Measurements from ENCODE around the gene KIF13A.
"Not testable (repeated sequence)": the region's sequence is repeated elsewhere in the genome, so short reads cannot be mapped to it uniquely, and the experiment has no call there.

DNA sequence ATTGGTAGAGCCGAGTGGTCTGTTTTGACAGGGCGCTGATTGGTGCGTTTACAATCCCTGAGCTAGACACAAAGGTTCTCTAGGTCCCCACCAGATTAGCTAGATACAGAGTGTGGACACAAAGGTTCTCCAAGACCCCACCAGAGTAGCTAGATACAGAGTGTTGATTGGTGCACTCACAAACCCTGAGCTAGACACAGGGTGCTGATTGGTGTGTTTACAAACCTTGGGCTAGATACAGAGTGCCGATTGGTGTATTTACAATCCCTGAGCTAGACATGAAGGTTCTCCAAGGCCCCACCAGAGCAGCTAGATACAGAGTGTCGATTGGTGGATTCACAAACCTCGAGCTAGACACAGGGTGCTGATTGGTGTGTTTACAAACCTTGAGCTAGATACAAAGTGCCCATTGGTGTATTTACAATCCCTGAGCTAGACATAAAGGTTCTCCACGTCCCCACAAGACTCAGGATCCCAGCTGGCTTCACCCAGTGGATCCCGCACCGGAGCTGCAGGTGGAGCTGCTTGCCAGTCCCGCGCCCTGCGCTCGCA lies 242.6 kb downstream of the KIF13A start:
- TF ChIP-seq, protein P1, sequence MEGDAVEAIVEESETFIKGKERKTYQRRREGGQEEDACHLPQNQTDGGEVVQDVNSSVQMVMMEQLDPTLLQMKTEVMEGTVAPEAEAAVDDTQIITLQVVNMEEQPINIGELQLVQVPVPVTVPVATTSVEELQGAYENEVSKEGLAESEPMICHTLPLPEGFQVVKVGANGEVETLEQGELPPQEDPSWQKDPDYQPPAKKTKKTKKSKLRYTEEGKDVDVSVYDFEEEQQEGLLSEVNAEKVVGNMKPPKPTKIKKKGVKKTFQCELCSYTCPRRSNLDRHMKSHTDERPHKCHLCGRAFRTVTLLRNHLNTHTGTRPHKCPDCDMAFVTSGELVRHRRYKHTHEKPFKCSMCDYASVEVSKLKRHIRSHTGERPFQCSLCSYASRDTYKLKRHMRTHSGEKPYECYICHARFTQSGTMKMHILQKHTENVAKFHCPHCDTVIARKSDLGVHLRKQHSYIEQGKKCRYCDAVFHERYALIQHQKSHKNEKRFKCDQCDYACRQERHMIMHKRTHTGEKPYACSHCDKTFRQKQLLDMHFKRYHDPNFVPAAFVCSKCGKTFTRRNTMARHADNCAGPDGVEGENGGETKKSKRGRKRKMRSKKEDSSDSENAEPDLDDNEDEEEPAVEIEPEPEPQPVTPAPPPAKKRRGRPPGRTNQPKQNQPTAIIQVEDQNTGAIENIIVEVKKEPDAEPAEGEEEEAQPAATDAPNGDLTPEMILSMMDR (conservative IDR thresholded peaks at IDR 0.05; ENCODE audit: low read depth, low read length), result not testable (repeated sequence)
- not testable (repeated sequence) for TF ChIP-seq EZH2 (IDR thresholded peaks at IDR 0.05; ENCODE audit: borderline replicate concordance, low read depth, low read length, poor library complexity, severe bottlenecking)

Measured in A673 (cell line).